IMR-90 (cell line): ENCODE data around the gene LATS2. TPM values are rescaled to one million over a fixed set of nuclear protein-coding genes. Genes with fewer than 3 reads are reported as not detected.

Source experiments
- ATAC-seq: fragments of 200-7000 bp; cut with Tn5 transposase; 2 replicates; pipeline ENCODE4 v1.9.1; 2020; ENCODE audit warnings: low read depth, mild to moderate bottlenecking, moderate library complexity
- BruUV-seq: library from RNA; stranded (reverse); fragments of 400-500 nt; replicated peaks from 2 replicates; lab custom pipeline; 2021; lab: Mats Ljungman, UMichigan
- CTCF ChIA-PET: fragments of 300-600 bp; formaldehyde crosslinking; extraction: SDS; loops from one replicate; lab custom pipeline; 2021; ENCODE audit warnings: antibody characterized with exemption; lab: Yijun Ruan, JAX
- POLR2A ChIA-PET: fragments of 300-600 bp; sonication (Branson Sonifier 250); formaldehyde crosslinking; loops from one replicate; lab custom pipeline; 2022; ENCODE audit warnings: antibody characterized with exemption; ENCODE audit not compliant: unreplicated experiment; lab: Charles Lee
- DNase-seq: peaks from one replicate; pipeline ENCODE4 v3.0.0; 2013
- H2AFZ ChIP-seq: replicated peaks from 2 replicates; pipeline ENCODE3; 2013; ENCODE audit warnings: low read length, mild to moderate bottlenecking; ENCODE audit not compliant: poor library complexity
- H2AK5ac ChIP-seq: 2 replicates; pipeline ENCODE4 v1.6.1; 2013; ENCODE audit warnings: low read depth, low read length, inconsistent platforms
- H2AK9ac ChIP-seq: replicated peaks from 2 replicates; pipeline ENCODE3; 2013; ENCODE audit warnings: mild to moderate bottlenecking, low read depth, low read length, moderate library complexity; ENCODE audit not compliant: poor library complexity
- H2BK120ac ChIP-seq: 2 replicates; pipeline ENCODE4 v1.6.1; 2013; ENCODE audit warnings: low read depth, low read length, inconsistent platforms
- H2BK15ac ChIP-seq: 3 replicates; pipeline ENCODE4 v1.6.1; 2013; ENCODE audit warnings: low read depth, low read length, inconsistent platforms
- H2BK20ac ChIP-seq: 2 replicates; pipeline ENCODE4 v1.6.1; 2013; ENCODE audit warnings: low read depth, mild to moderate bottlenecking, inconsistent platforms, low read length, moderate library complexity
- H2BK5ac ChIP-seq: 2 replicates; pipeline ENCODE4 v1.6.1; 2013; ENCODE audit warnings: mild to moderate bottlenecking, low read depth, low read length, inconsistent platforms; ENCODE audit not compliant: poor library complexity, severe bottlenecking
- H3K14ac ChIP-seq: replicated peaks from 2 replicates; pipeline ENCODE4 v1.6.1; 2013; ENCODE audit warnings: low read depth, low read length, inconsistent platforms
- H3K18ac ChIP-seq: 2 replicates; pipeline ENCODE4 v1.6.1; 2013; ENCODE audit warnings: low read depth, low read length, control low read depth
- H3K23ac ChIP-seq: 2 replicates; pipeline ENCODE4 v1.6.1; 2013; ENCODE audit warnings: low read depth, low read length, inconsistent platforms
- H3K27ac ChIP-seq: 2 replicates; pipeline ENCODE4 v1.5.1; 2013; ENCODE audit warnings: mild to moderate bottlenecking, control low read depth, low read length; ENCODE audit not compliant: insufficient read depth
- H3K27me3 ChIP-seq: 2 replicates; pipeline ENCODE4 v1.6.1; 2013; ENCODE audit warnings: low read length; ENCODE audit not compliant: control insufficient read depth, insufficient read depth
- H3K36me3 ChIP-seq: 2 replicates; pipeline ENCODE4 v1.6.1; 2013; ENCODE audit warnings: low read length, mixed read lengths; ENCODE audit not compliant: control insufficient read depth, insufficient read depth
- H3K4ac ChIP-seq: 2 replicates; pipeline ENCODE4 v1.6.1; 2013; ENCODE audit warnings: low read depth, low read length, inconsistent platforms
- H3K4me1 ChIP-seq: 2 replicates; pipeline ENCODE4 v1.6.1; 2013; ENCODE audit warnings: low read length, mixed read lengths; ENCODE audit not compliant: control insufficient read depth, insufficient read depth
- H3K4me2 ChIP-seq: 2 replicates; pipeline ENCODE4 v1.6.1; 2013; ENCODE audit warnings: low read depth, mild to moderate bottlenecking, control low read depth, low read length, moderate library complexity
- H3K4me3 ChIP-seq: 2 replicates; pipeline ENCODE4 v1.5.1; 2013; ENCODE audit warnings: low read depth, mild to moderate bottlenecking, control low read depth, low read length, moderate library complexity; ENCODE audit not compliant: insufficient read depth
- H3K56ac ChIP-seq: 2 replicates; pipeline ENCODE4 v1.6.1; 2013; ENCODE audit warnings: low read length, inconsistent platforms; ENCODE audit not compliant: insufficient read depth; ENCODE audit errors: extremely low read depth
- H3K79me1 ChIP-seq, 2 experiments: 2 replicates each; pipeline ENCODE4 v1.6.1; 2013; ENCODE audit warnings: low read length in 2 of 2, inconsistent platforms in 1 of 2, low read depth in 1 of 2
- H3K9ac ChIP-seq: 2 replicates; pipeline ENCODE4 v1.6.1; 2013; ENCODE audit warnings: low read depth, low read length, control low read depth
- H3K9me1 ChIP-seq: 2 replicates; pipeline ENCODE4 v1.6.1; 2013; ENCODE audit warnings: low read length, inconsistent platforms; ENCODE audit not compliant: insufficient read depth
- H3K9me3 ChIP-seq: 2 replicates; pipeline ENCODE4 v1.6.1; 2013; ENCODE audit warnings: low read length; ENCODE audit not compliant: control insufficient read depth, insufficient read depth
- H4K20me1 ChIP-seq: 2 replicates; pipeline ENCODE4 v1.6.1; 2013; ENCODE audit warnings: low read length, inconsistent platforms; ENCODE audit not compliant: insufficient read depth
- H4K5ac ChIP-seq: 2 replicates; pipeline ENCODE4 v1.6.1; 2013; ENCODE audit warnings: mild to moderate bottlenecking, low read depth, low read length, control low read depth
- H4K8ac ChIP-seq, 2 experiments: 2 replicates each; pipeline ENCODE4 v1.6.1; 2013; ENCODE audit warnings: low read depth in 2 of 2, low read length in 2 of 2, control low read depth in 1 of 2, inconsistent platforms in 1 of 2
- H4K91ac ChIP-seq: 2 replicates; pipeline ENCODE4 v1.6.1; 2013; ENCODE audit warnings: low read depth, low read length, inconsistent platforms; ENCODE audit not compliant: insufficient read depth
- ELK1 ChIP-seq: fragments of 150-350 bp; IDR thresholded peaks from 2 replicates; pipeline ENCODE4 v1.6.1; 2016; ENCODE audit warnings: low read depth, mild to moderate bottlenecking, low read length, moderate library complexity, borderline replicate concordance
- POLR2A ChIP-seq: IDR thresholded peaks from 2 replicates; pipeline ENCODE4 v1.6.1; 2012; ENCODE audit warnings: mild to moderate bottlenecking, low read depth, low read length
- RFX5 ChIP-seq: IDR thresholded peaks from 2 replicates; pipeline ENCODE4 v1.8.0; 2012; ENCODE audit warnings: low read depth, mild to moderate bottlenecking, low read length, moderate library complexity
- WGBS, 2 experiments: methylation state at CpG; one replicate each; pipeline versions ENCODE4 v1.1.5 to v1.1.7; 2013; ENCODE audit warnings: missing lambda C conversion rate in 2 of 2; ENCODE audit not compliant: insufficient read length in 1 of 2; ENCODE audit errors: extremely low coverage in 2 of 2; 5-methylcytosine and 5-hydroxymethylcytosine counted together
- dilution Hi-C: fragments of 300-500 bp; cut with HindIII; formaldehyde crosslinking; loops from one replicate; pipeline ENCODE4 v1.14.3; 2018; ENCODE audit warnings: low sequenced_read_pairs; ENCODE audit not compliant: unreplicated experiment
- in situ Hi-C: fragments of 300-500 bp; cut with MboI; formaldehyde crosslinking; loops from 3 replicates; pipeline ENCODE4 v1.14.3; 2019; ENCODE audit warnings: low sequenced_read_pairs, inconsistent platforms, mixed read lengths
- intact Hi-C: fragments of 100-400 bp; cut with micrococcal nuclease; formaldehyde crosslinking; loops from 2 replicates; pipeline ENCODE4 v1.10.0; 2022
- polyA plus RNA-seq, 3 experiments: library from polyadenylated mRNA; depleted of rRNA; stranded (reverse); fragments of >200 nt; gene quantifications; 2 replicates each; pipeline ENCODE4 v1.2.3, GENCODE V29; 2012; ENCODE audit warnings: low replicate concordance in 1 of 3
- total RNA-seq: library from RNA; depleted of rRNA; stranded (reverse); fragments of >200 nt; gene quantifications from 2 replicates; pipeline ENCODE4 v1.2.3, GENCODE V29; 2012

The LATS2 gene
- total and polyA plus RNA-seq, 2 of the 4 experiments (the other 2 are of a cell fraction) = 12.7 to 22.4 TPM

- Histone ChIP-seq H3K4ac (peak overlapping the region; percentile 56), H3K79me1 (no peaks in the 10 kb centered on the region), H4K5ac (peak overlapping the region; percentile 50), H4K20me1 (no peaks in the 10 kb centered on the region), H4K8ac (peak overlapping the region in 1 of 2 experiments; percentile 55; a peak in 2 of 4 replicates), H3K14ac (peak overlapping the region; percentile 69; the same call in 1 of the 2 replicates), H3K4me3 (no peak overlapping the region), H3K9ac (no peak overlapping the region), H3K9me3 (no peaks in the 10 kb centered on the region), H3K56ac (no peak overlapping the region), H4K91ac (peak overlapping the region; percentile 80), H3K4me2 (no peak overlapping the region), H2BK20ac (peak overlapping the region; percentile 76), H2BK120ac (peak overlapping the region; percentile 59), H3K9me1 (no peaks in the 10 kb centered on the region), H3K18ac (peak overlapping the region; percentile 31), H3K36me3 (no peaks in the 10 kb centered on the region), H3K27me3 (peaks cover 5% of the 10 kb centered on the region), H3K27ac (peak overlapping the region; percentile 42; the same call in 1 of the 2 replicates), H2BK15ac (peak overlapping the region; percentile 47; the same call in 2 of the 3 replicates), H3K23ac (peak overlapping the region; percentile 21; the same call in 1 of the 2 replicates), H2AK9ac (no peak overlapping the region), H2AFZ (peak overlapping the region; percentile 11), H3K4me1 (peaks cover 13% of the 10 kb centered on the region), H2BK5ac (peak overlapping the region; percentile 81), H2AK5ac (peak overlapping the region; percentile 60; the same call in 1 of the 2 replicates)
- ATAC-seq (0 out of 2 replicates have a peak, but pooled peaks have one; percentile 5), DNase-seq (no peak)
- in situ Hi-C loops = loop anchor here (5.0 to 10.0 kb wide), 2 partner anchors 188 to 535 kb away; no protein-coding TSS in a partner anchor
- TF ChIP-seq ELK1 (no peak), RFX5 (no peak), POLR2A (no peak)
- intact Hi-C loops = loop anchor here (5.0 kb wide), 2 partner anchors 123 to 358 kb away; partner anchors contain the start of gene LATS2
- no TSS peak for BruUV-seq
- dilution Hi-C loops = no loop called here
- ChIA-PET CTCF (no interaction called here), POLR2A (no interaction called here)
- no CpG with 5 or more reads among the region's 4 CpGs for WGBS, 2 experiments
Measured at GRCh38 chr13:20939662-20940061, 121.7 kb downstream of the LATS2 start.
